IMR-90 (cell line): ENCODE data around the gene CPO. TPM values are rescaled to one million over a fixed set of nuclear protein-coding genes. Genes with fewer than 3 reads are reported as not detected.
A peak's percentile ranks its signal among the peaks of the same experiment; 100 is the strongest.

Experiments
- ATAC-seq: fragments of 200-7000 bp; cut with Tn5 transposase; 2 replicates; pipeline ENCODE4 v1.9.1; 2020; ENCODE audit warnings: low read depth, mild to moderate bottlenecking, moderate library complexity
- Bru-seq: library from RNA; stranded (reverse); fragments of 400-500 nt; gene quantifications from one replicate; lab custom pipeline; 2021; lab: Mats Ljungman, UMichigan
- BruChase-seq, 2 experiments: library from RNA; stranded (reverse); fragments of 400-500 nt; gene quantifications; one replicate each; lab custom pipeline; 2021; lab: Mats Ljungman, UMichigan
- BruUV-seq: library from RNA; stranded (reverse); fragments of 400-500 nt; replicated peaks from 2 replicates; lab custom pipeline; 2021; lab: Mats Ljungman, UMichigan
- CTCF ChIA-PET: fragments of 300-600 bp; formaldehyde crosslinking; extraction: SDS; loops from one replicate; lab custom pipeline; 2021; ENCODE audit warnings: antibody characterized with exemption; lab: Yijun Ruan, JAX
- POLR2A ChIA-PET: fragments of 300-600 bp; sonication (Branson Sonifier 250); formaldehyde crosslinking; loops from one replicate; lab custom pipeline; 2022; ENCODE audit warnings: antibody characterized with exemption; ENCODE audit not compliant: unreplicated experiment; lab: Charles Lee
- DNase-seq: peaks from one replicate; pipeline ENCODE4 v3.0.0; 2013
- H2AFZ ChIP-seq: replicated peaks from 2 replicates; pipeline ENCODE3; 2013; ENCODE audit warnings: low read length, mild to moderate bottlenecking; ENCODE audit not compliant: poor library complexity
- H2AK5ac ChIP-seq: 2 replicates; pipeline ENCODE4 v1.6.1; 2013; ENCODE audit warnings: low read depth, low read length, inconsistent platforms
- H2AK9ac ChIP-seq: replicated peaks from 2 replicates; pipeline ENCODE3; 2013; ENCODE audit warnings: mild to moderate bottlenecking, low read depth, low read length, moderate library complexity; ENCODE audit not compliant: poor library complexity
- H2BK120ac ChIP-seq: 2 replicates; pipeline ENCODE4 v1.6.1; 2013; ENCODE audit warnings: low read depth, low read length, inconsistent platforms
- H2BK15ac ChIP-seq: 3 replicates; pipeline ENCODE4 v1.6.1; 2013; ENCODE audit warnings: low read depth, low read length, inconsistent platforms
- H2BK20ac ChIP-seq: 2 replicates; pipeline ENCODE4 v1.6.1; 2013; ENCODE audit warnings: low read depth, mild to moderate bottlenecking, inconsistent platforms, low read length, moderate library complexity
- H2BK5ac ChIP-seq: 2 replicates; pipeline ENCODE4 v1.6.1; 2013; ENCODE audit warnings: mild to moderate bottlenecking, low read depth, low read length, inconsistent platforms; ENCODE audit not compliant: poor library complexity, severe bottlenecking
- H3K14ac ChIP-seq: replicated peaks from 2 replicates; pipeline ENCODE4 v1.6.1; 2013; ENCODE audit warnings: low read depth, low read length, inconsistent platforms
- H3K18ac ChIP-seq: 2 replicates; pipeline ENCODE4 v1.6.1; 2013; ENCODE audit warnings: low read depth, low read length, control low read depth
- H3K23ac ChIP-seq: 2 replicates; pipeline ENCODE4 v1.6.1; 2013; ENCODE audit warnings: low read depth, low read length, inconsistent platforms
- H3K27ac ChIP-seq: 2 replicates; pipeline ENCODE4 v1.5.1; 2013; ENCODE audit warnings: mild to moderate bottlenecking, control low read depth, low read length; ENCODE audit not compliant: insufficient read depth
- H3K27me3 ChIP-seq: 2 replicates; pipeline ENCODE4 v1.6.1; 2013; ENCODE audit warnings: low read length; ENCODE audit not compliant: control insufficient read depth, insufficient read depth
- H3K36me3 ChIP-seq: 2 replicates; pipeline ENCODE4 v1.6.1; 2013; ENCODE audit warnings: low read length, mixed read lengths; ENCODE audit not compliant: control insufficient read depth, insufficient read depth
- H3K4ac ChIP-seq: 2 replicates; pipeline ENCODE4 v1.6.1; 2013; ENCODE audit warnings: low read depth, low read length, inconsistent platforms
- H3K4me1 ChIP-seq: 2 replicates; pipeline ENCODE4 v1.6.1; 2013; ENCODE audit warnings: low read length, mixed read lengths; ENCODE audit not compliant: control insufficient read depth, insufficient read depth
- H3K4me2 ChIP-seq: 2 replicates; pipeline ENCODE4 v1.6.1; 2013; ENCODE audit warnings: low read depth, mild to moderate bottlenecking, control low read depth, low read length, moderate library complexity
- H3K4me3 ChIP-seq: 2 replicates; pipeline ENCODE4 v1.5.1; 2013; ENCODE audit warnings: low read depth, mild to moderate bottlenecking, control low read depth, low read length, moderate library complexity; ENCODE audit not compliant: insufficient read depth
- H3K56ac ChIP-seq: 2 replicates; pipeline ENCODE4 v1.6.1; 2013; ENCODE audit warnings: low read length, inconsistent platforms; ENCODE audit not compliant: insufficient read depth; ENCODE audit errors: extremely low read depth
- H3K79me1 ChIP-seq, 2 experiments: 2 replicates each; pipeline ENCODE4 v1.6.1; 2013; ENCODE audit warnings: low read length in 2 of 2, inconsistent platforms in 1 of 2, low read depth in 1 of 2
- H3K9ac ChIP-seq: 2 replicates; pipeline ENCODE4 v1.6.1; 2013; ENCODE audit warnings: low read depth, low read length, control low read depth
- H3K9me1 ChIP-seq: 2 replicates; pipeline ENCODE4 v1.6.1; 2013; ENCODE audit warnings: low read length, inconsistent platforms; ENCODE audit not compliant: insufficient read depth
- H3K9me3 ChIP-seq: 2 replicates; pipeline ENCODE4 v1.6.1; 2013; ENCODE audit warnings: low read length; ENCODE audit not compliant: control insufficient read depth, insufficient read depth
- H4K20me1 ChIP-seq: 2 replicates; pipeline ENCODE4 v1.6.1; 2013; ENCODE audit warnings: low read length, inconsistent platforms; ENCODE audit not compliant: insufficient read depth
- H4K5ac ChIP-seq: 2 replicates; pipeline ENCODE4 v1.6.1; 2013; ENCODE audit warnings: mild to moderate bottlenecking, low read depth, low read length, control low read depth
- H4K8ac ChIP-seq, 2 experiments: 2 replicates each; pipeline ENCODE4 v1.6.1; 2013; ENCODE audit warnings: low read depth in 2 of 2, low read length in 2 of 2, control low read depth in 1 of 2, inconsistent platforms in 1 of 2
- H4K91ac ChIP-seq: 2 replicates; pipeline ENCODE4 v1.6.1; 2013; ENCODE audit warnings: low read depth, low read length, inconsistent platforms; ENCODE audit not compliant: insufficient read depth
- BHLHE40 ChIP-seq: fragments of 150-350 bp; IDR thresholded peaks from 2 replicates; pipeline ENCODE4 v1.6.1; 2016; ENCODE audit warnings: mild to moderate bottlenecking, low read depth, low read length
- CEBPB ChIP-seq: IDR thresholded peaks from 2 replicates; pipeline ENCODE4 v1.6.1; 2012; ENCODE audit warnings: low read depth, low read length, improper control_type of control experiment
- CTCF ChIP-seq: conservative IDR thresholded peaks from 2 replicates; pipeline ENCODE4 v1.5.1; 2012; ENCODE audit warnings: mild to moderate bottlenecking, low read depth, low read length, improper control_type of control experiment
- ELK1 ChIP-seq: fragments of 150-350 bp; IDR thresholded peaks from 2 replicates; pipeline ENCODE4 v1.6.1; 2016; ENCODE audit warnings: low read depth, mild to moderate bottlenecking, low read length, moderate library complexity, borderline replicate concordance
- MAFK ChIP-seq: IDR thresholded peaks from 2 replicates; pipeline ENCODE4 v1.6.1; 2012; ENCODE audit warnings: low read depth, low read length, improper control_type of control experiment
- NFE2L2 ChIP-seq: fragments of 150-350 bp; IDR thresholded peaks from 2 replicates; pipeline ENCODE4 v1.6.1; 2016; ENCODE audit warnings: low read depth, mild to moderate bottlenecking, low read length
- POLR2A ChIP-seq: IDR thresholded peaks from 2 replicates; pipeline ENCODE4 v1.6.1; 2012; ENCODE audit warnings: mild to moderate bottlenecking, low read depth, low read length
- RAD21 ChIP-seq: IDR thresholded peaks from 2 replicates; pipeline ENCODE4 v1.6.1; 2012; ENCODE audit warnings: low read length, improper control_type of control experiment
- RCOR1 ChIP-seq: IDR thresholded peaks from 2 replicates; pipeline ENCODE4 v1.6.1; 2012; ENCODE audit warnings: mild to moderate bottlenecking, low read length, improper control_type of control experiment; ENCODE audit not compliant: insufficient replicate concordance
- USF2 ChIP-seq: fragments of 150-350 bp; IDR thresholded peaks from 2 replicates; pipeline ENCODE4 v1.6.1; 2017; ENCODE audit warnings: mild to moderate bottlenecking, antibody characterized with exemption, low read length, low read depth
- WGBS, 2 experiments: methylation state at CpG; one replicate each; pipeline versions ENCODE4 v1.1.5 to v1.1.7; 2013; ENCODE audit warnings: missing lambda C conversion rate in 2 of 2; ENCODE audit not compliant: insufficient read length in 1 of 2; ENCODE audit errors: extremely low coverage in 2 of 2; 5-methylcytosine and 5-hydroxymethylcytosine counted together
- dilution Hi-C: fragments of 300-500 bp; cut with HindIII; formaldehyde crosslinking; loops from one replicate; pipeline ENCODE4 v1.14.3; 2018; ENCODE audit warnings: low sequenced_read_pairs; ENCODE audit not compliant: unreplicated experiment
- in situ Hi-C: fragments of 300-500 bp; cut with MboI; formaldehyde crosslinking; loops from 3 replicates; pipeline ENCODE4 v1.14.3; 2019; ENCODE audit warnings: low sequenced_read_pairs, inconsistent platforms, mixed read lengths
- intact Hi-C: fragments of 100-400 bp; cut with micrococcal nuclease; formaldehyde crosslinking; loops from 2 replicates; pipeline ENCODE4 v1.10.0; 2022
- long read RNA-seq: library from polyadenylated mRNA; unstranded; transcript quantifications from one replicate; pipeline ENCODE4 v2.0.0, GENCODE V29; 2021; ENCODE audit not compliant: unreplicated experiment
- polyA plus RNA-seq, 3 experiments: library from polyadenylated mRNA; depleted of rRNA; stranded (reverse); fragments of >200 nt; gene quantifications; 2 replicates each; pipeline ENCODE4 v1.2.3, GENCODE V29; 2012; ENCODE audit warnings: low replicate concordance in 1 of 3
- total RNA-seq: library from RNA; depleted of rRNA; stranded (reverse); fragments of >200 nt; gene quantifications from 2 replicates; pipeline ENCODE4 v1.2.3, GENCODE V29; 2012; rRNA removed

CPO gene
- not detected in 2 replicates for total RNA-seq
- not detected in 2 replicates for polyA plus RNA-seq (2012; rRNA removed)
- not detected in 2 replicates for polyA plus RNA-seq (2012; cell fraction: cytosol; rRNA removed)
- 0.06 TPM in 1 of 2 replicates, not detected in the other for polyA plus RNA-seq (2012; cell fraction: nucleus; rRNA removed; ENCODE audit: low replicate concordance)
- Bru-seq, nascent RNA = percentile 14 among the genes with signal in this experiment
- percentile 25 among the genes with signal in this experiment for BruChase-seq, experiment 1, labeled RNA remaining after a 6-hour chase
- percentile 25 among the genes with signal in this experiment for BruChase-seq, experiment 2, labeled RNA remaining after a 2-hour chase
- long read RNA-seq = 0 reads

- H3K36me3 ChIP-seq = no peaks in the 10 kb centered on the region
- no CpG with 5 or more reads among the region's 2 CpGs for WGBS, 2 experiments
These were observed at the start of gene CPO for GRCh38 chr2:206939340-206939739. CPO (plus strand) TSS chr2:206939518; CDS start chr2:206939600, 82 bp downstream.

More at GRCh38 chr2:206939340-206939739, at the start of gene CPO:
- no peak for ATAC-seq
- no peak within 1 kb of the TSS for H2AK9ac ChIP-seq
- CTCF ChIA-PET = no interaction called here
- no peak within 1 kb of the TSS for H3K23ac ChIP-seq
- H3K27me3 ChIP-seq = no peaks in the 10 kb centered on the region
- H3K9ac ChIP-seq = no peak within 1 kb of the TSS
- no peak within 1 kb of the TSS for H2AFZ ChIP-seq
- no peak within 1 kb of the TSS for H2BK15ac ChIP-seq
- no peak within 1 kb of the TSS for H4K8ac ChIP-seq
- no peaks in the 10 kb centered on the region for H3K79me1 ChIP-seq
- H3K4me3 ChIP-seq = no peak within 1 kb of the TSS
- POLR2A ChIA-PET = no interaction called here
- H3K14ac ChIP-seq = no peak within 1 kb of the TSS
- intact Hi-C loops = loop anchor here (10.0 kb wide), 1 partner anchor 945 kb away; no protein-coding TSS in a partner anchor
- H3K9me1 ChIP-seq = no peaks in the 10 kb centered on the region
- H3K56ac ChIP-seq = no peak within 1 kb of the TSS
- no peaks in the 10 kb centered on the region for H3K4me1 ChIP-seq
- no peak within 1 kb of the TSS for H2BK5ac ChIP-seq
- H3K18ac ChIP-seq = no peak within 1 kb of the TSS
- H2BK120ac ChIP-seq = no peak within 1 kb of the TSS
- H2AK5ac ChIP-seq = no peak within 1 kb of the TSS
- BruUV-seq = no TSS peak
- no peak within 1 kb of the TSS for H2BK20ac ChIP-seq
- H3K4me2 ChIP-seq = no peak within 1 kb of the TSS
- no peak within 1 kb of the TSS for H3K27ac ChIP-seq
- in situ Hi-C loops = no loop called here
- H4K20me1 ChIP-seq = no peaks in the 10 kb centered on the region
- no peak within 1 kb of the TSS for H4K5ac ChIP-seq
- no peak for DNase-seq
- H3K4ac ChIP-seq = no peak within 1 kb of the TSS
- no peaks in the 10 kb centered on the region for H3K9me3 ChIP-seq
- H4K91ac ChIP-seq = no peak within 1 kb of the TSS
- TF ChIP-seq NFE2L2 (no peak), ELK1 (no peak), USF2 (no peak), CTCF (no peak), CEBPB (no peak), RAD21 (no peak), BHLHE40 (no peak), RCOR1 (no peak), MAFK (no peak), POLR2A (no peak)
- dilution Hi-C loops = no loop called here
